Measurements from ENCODE around the gene CRADD.
"Not testable (repeated sequence)": the region's sequence is repeated elsewhere in the genome, so short reads cannot be mapped to it uniquely, and the experiment has no call there.

CRADD gene

DNA sequence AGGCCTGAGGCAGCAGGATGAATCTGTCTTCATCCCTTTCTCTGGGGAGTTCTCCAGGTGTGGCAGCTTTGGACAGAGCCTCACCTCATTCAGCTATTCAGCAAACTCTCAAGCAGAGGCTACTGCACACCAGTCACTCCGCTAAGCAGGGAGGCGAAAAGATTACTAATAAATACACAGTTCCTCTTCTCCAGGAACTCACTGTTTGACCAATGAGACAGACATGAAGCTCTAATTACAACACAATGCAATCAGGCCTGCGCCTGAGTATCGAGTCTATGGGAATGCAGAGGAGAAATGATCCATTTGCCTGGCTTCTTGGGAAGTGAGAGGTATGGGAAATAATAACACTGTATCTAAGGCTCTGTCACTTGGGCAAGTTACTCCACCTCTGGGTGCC, 178.1 kb downstream of the CRADD start:
- Mint-ChIP-seq H3K36me3 (ENCODE audit: insufficient read depth) (peaks cover 6% of the 10 kb centered on the region), H3K27ac (no peak overlapping the region), H3K4me1 (ENCODE audit: low read depth in 2 of 2) (peaks cover 18 to 21% of the 10 kb centered on the region in 2 donors), H3K27me3 (no peaks in the 10 kb centered on the region), H3K4me3 (no peak overlapping the region), H3K9me3 (no peaks in the 10 kb centered on the region)
- no peak for ATAC-seq (replicated peaks)
- DNase-seq: no peak

DNA sequence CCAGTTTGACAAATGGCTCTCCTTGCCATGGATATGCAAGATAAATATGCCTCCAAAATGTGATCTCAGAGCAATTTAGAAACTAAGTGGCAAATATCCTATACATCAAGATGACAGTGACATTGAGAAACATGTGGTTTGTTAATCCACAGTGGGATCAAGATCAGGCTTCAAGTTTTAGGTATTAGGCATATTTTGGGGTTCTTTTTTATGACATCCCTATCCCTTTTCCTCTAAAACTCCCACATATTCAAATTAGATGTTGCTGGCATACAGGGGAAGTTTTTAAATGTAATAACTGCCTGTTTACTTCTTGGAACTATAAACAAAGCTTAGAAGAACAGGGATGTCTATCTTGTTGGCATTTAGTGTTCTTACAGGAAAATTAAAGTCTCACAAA, 179.4 kb downstream of the CRADD start:
- ATAC-seq (replicated peaks): no peak
- H3K27me3 Mint-ChIP-seq: no peaks in the 10 kb centered on the region
- no peaks in the 10 kb centered on the region for H3K9me3 Mint-ChIP-seq
- H3K27ac Mint-ChIP-seq: no peak overlapping the region
- H3K4me1 Mint-ChIP-seq (ENCODE audit: low read depth in 2 of 2): peaks cover 11% of the 10 kb centered on the region in 2 donors
- H3K36me3 Mint-ChIP-seq (ENCODE audit: insufficient read depth): peaks cover 2% of the 10 kb centered on the region
- no peak overlapping the region for H3K4me3 Mint-ChIP-seq
- no peak for DNase-seq

DNA sequence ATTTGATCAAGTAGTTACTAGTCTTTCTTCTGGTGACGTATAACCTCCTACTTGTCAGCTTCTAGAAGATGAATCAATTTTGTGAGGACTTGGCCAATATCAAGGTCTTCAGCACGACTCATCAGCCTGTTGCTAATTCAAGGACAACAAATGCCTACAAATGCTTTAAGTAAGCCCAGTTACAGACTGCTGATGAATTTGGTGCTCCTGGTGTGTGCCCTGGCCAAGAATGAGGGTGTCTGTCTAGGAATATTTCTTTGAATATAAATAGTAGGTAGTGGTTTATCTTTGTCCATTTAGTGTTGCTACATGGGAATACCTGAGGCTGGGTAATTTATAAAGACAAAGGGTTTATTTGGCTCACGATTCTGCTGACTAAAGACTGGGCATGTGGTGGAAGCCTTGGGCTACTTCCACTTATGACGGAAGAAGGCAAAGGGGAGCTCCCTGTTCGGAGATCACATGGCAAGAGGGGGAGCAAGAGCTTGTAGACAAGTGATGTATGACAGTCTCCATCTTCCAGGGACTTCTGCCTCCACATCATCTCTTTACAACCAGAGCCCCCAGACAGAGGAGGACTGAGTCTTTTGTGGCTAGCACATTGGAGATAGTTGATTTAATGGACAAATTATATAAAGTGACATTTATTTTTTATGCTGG, 180.2 kb downstream of the CRADD start:
- Mint-ChIP-seq H3K36me3 (ENCODE audit: insufficient read depth) (peaks cover 2% of the 10 kb centered on the region), H3K9me3 (no peaks in the 10 kb centered on the region), H3K4me3 (no peak overlapping the region), H3K27me3 (no peaks in the 10 kb centered on the region), H3K4me1 (ENCODE audit: low read depth in 2 of 2) (peaks cover 5 to 6% of the 10 kb centered on the region in 2 donors), H3K27ac (no peak overlapping the region)
- no peak for ATAC-seq (replicated peaks)
- no peak for DNase-seq

DNA sequence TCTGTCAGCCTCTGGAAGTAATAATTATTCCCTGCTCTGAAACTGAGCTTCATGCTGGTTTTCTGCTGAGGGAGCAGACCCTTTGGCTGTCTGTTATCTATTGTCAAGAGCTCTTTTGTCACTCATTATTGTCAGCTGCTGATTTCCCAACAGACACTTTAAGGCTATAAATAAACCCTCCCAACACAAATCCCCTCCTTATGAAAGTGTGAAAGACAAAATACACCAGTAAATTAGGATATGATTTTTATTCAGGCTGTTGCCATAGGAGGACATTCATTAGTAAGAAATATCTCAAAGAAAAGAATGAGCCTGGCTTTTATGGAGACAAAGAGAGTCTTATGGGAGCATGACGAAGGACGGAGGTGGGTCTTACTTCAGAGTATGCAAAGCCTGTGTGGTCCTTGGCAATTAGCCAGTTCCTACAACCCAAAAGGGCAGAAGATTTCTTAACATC, 180.8 kb downstream of the CRADD start:
- no peak overlapping the region for H3K27ac Mint-ChIP-seq
- H3K4me1 Mint-ChIP-seq (ENCODE audit: low read depth in 2 of 2): peaks cover 5 to 6% of the 10 kb centered on the region in 2 donors
- H3K36me3 Mint-ChIP-seq (ENCODE audit: insufficient read depth): peaks cover 2% of the 10 kb centered on the region
- DNase-seq (no peak), ATAC-seq (replicated peaks) (no peak)
- H3K9me3 Mint-ChIP-seq: no peaks in the 10 kb centered on the region
- H3K27me3 Mint-ChIP-seq: no peaks in the 10 kb centered on the region
- H3K4me3 Mint-ChIP-seq: no peak overlapping the region

DNA sequence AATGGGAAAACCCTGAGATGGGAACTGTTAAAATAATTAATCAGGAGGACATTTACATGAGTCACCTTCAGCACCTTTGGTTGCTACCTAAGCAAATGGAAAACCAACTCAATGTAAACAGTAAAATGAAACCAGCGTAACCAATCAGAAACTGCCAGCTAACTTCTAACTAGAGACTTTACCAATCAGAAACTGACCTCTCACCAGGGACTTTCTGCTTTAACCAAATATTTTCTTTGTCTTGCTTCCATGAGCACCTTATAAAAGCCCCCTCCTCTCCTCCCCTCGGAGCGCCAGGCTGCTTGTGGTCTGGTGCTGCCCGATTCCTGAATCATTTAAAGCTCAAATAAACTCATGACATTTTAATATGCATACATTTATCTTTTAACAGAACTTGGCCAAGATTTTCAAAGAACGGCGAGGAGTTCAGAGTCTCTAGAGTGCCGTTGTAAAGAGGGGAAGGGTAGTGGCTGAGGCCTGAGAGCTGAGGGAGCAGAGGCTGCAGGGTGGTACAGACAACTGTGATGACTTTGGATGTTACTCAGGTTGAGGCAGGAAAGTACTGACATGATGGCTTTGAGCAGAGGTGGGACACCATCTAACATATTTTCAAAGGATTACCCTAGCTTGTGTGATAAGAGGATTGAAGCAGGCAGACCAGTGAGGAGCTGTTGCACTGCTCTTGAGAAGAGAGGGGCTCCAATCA, 183.6 kb downstream of the CRADD start:
- Mint-ChIP-seq H3K4me3 (no peak overlapping the region), H3K4me1 (ENCODE audit: low read depth in 2 of 2) (peaks cover 0 to 5% of the 10 kb centered on the region in 2 donors), H3K36me3 (ENCODE audit: insufficient read depth) (no peaks in the 10 kb centered on the region), H3K27ac (no peak overlapping the region), H3K9me3 (no peaks in the 10 kb centered on the region), H3K27me3 (no peaks in the 10 kb centered on the region)
- no peak for ATAC-seq (replicated peaks)
- no peak for DNase-seq

DNA sequence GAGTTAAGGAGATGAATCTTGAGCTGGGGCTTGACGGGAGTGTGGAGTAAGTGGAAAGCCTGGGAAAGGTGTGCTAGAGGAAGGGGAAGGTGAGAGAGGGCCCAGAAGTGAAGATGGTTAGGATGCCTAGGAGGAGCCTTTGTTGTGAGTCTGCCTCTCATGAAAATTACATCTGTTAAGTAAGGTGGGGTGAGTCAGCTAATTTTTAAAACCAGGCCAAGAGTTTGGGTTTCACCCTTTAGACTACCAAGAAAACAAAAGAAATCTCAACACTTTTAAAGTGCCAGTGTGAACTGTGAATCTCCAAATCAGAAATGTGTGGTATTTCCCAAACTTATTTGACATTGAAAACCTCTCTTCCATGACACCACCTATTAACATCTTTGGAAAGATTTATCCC, 185.2 kb downstream of the CRADD start:
- Mint-ChIP-seq H3K4me3 (no peak overlapping the region), H3K27ac (no peak overlapping the region), H3K4me1 (ENCODE audit: low read depth in 2 of 2) (peaks cover 0 to 5% of the 10 kb centered on the region in 2 donors), H3K9me3 (peaks cover 0 to 3% of the 10 kb centered on the region in 2 donors), H3K27me3 (no peaks in the 10 kb centered on the region), H3K36me3 (ENCODE audit: insufficient read depth) (no peaks in the 10 kb centered on the region)
- DNase-seq (no peak), ATAC-seq (replicated peaks) (no peak)

DNA sequence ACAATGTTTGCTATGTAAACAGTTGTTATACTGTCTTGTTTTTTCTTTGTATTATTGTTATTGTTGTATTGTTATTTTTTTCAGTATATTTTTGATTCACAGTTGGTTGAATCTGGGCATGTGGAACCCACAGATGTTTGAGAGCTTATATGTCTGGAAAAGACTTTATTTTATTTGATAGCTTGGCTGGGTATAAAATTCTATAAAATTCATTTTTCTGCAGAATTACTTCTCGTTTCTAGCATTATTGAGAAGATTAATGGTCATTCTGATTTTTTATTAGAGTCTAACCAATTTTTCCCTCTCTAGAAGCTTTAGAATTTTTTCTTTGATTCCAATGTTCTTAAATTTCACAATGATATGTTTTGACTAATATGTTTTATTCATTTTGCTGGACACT, 188.6 kb downstream of the CRADD start:
- no peak overlapping the region for H3K4me3 Mint-ChIP-seq
- H3K27ac Mint-ChIP-seq: no peak overlapping the region
- DNase-seq: no peak
- H3K4me1 Mint-ChIP-seq (ENCODE audit: low read depth in 2 of 2): no peaks in the 10 kb centered on the region
- peaks cover 0 to 11% of the 10 kb centered on the region in 2 donors for H3K9me3 Mint-ChIP-seq
- H3K36me3 Mint-ChIP-seq (ENCODE audit: insufficient read depth): no peaks in the 10 kb centered on the region
- no peak for ATAC-seq (replicated peaks)
- no peaks in the 10 kb centered on the region for H3K27me3 Mint-ChIP-seq

DNA sequence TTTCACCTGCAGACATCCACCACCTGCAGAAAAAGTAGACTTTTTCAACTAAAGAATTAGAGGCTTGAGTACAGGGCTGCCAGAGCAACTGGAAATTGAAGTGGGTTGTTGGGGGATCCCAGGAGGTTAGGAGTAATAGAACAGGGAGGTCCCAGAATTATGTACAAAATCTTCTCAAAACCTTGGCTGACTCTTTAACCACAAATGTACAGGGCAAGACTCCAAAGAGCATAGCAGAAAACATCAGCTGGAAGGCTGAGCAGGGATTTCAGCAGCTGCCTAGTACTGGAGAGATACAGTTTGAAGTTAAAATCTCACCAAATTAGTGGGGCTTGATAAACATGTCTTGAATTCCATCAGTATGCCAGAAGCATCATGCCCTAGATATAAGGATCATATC, 191.6 kb downstream of the CRADD start:
- Mint-ChIP-seq H3K27me3 (no peaks in the 10 kb centered on the region), H3K9me3 (peaks cover 23% of the 10 kb centered on the region in 2 donors), H3K27ac (no peak overlapping the region), H3K36me3 (ENCODE audit: insufficient read depth) (no peaks in the 10 kb centered on the region), H3K4me3 (no peak overlapping the region), H3K4me1 (ENCODE audit: low read depth in 2 of 2) (no peaks in the 10 kb centered on the region)
- DNase-seq (no peak), ATAC-seq (replicated peaks) (no peak)

DNA sequence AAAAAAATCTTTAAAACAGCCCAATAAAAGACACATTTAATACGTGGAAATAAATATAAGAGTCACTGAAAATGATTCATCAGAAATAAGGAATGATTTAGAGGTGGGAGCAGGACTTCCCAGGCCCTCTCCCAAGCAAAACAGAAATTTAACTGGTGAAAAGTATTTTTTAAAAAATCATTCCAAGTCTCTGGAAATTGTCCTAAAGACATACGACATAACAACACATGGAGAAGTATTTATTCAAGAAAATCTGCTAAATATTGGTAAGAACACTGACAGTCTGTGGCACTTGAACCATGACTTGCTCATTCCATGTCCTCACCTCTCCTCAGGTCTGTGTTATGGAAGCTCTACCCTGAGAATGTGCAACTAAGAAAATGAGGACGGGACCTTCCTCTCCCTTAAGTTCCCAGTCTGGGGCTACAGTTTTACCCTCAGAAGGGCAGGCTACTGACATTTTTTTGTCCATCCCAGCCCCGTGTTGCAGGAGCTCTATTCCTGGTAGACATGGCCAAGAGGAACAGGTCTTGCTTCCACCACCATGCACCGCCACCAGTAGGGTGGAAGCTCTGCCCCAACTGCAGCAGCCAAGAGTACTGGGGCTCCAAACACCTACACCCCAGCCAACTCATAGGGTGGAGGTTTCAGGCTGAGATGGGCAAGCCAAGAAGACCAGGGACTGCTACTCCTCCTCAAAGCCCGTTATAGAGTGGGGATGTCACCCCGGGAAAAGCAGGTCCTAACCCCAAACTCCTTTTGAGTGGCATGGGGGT, 193.0 kb downstream of the CRADD start:
- Mint-ChIP-seq H3K27me3 (no peaks in the 10 kb centered on the region), H3K36me3 (ENCODE audit: insufficient read depth) (no peaks in the 10 kb centered on the region), H3K9me3 (peaks cover 25 to 37% of the 10 kb centered on the region in 2 donors), H3K4me3 (no peak overlapping the region), H3K27ac (no peak overlapping the region), H3K4me1 (ENCODE audit: low read depth in 2 of 2) (no peaks in the 10 kb centered on the region)
- ATAC-seq (replicated peaks): no peak
- no peak for DNase-seq

DNA sequence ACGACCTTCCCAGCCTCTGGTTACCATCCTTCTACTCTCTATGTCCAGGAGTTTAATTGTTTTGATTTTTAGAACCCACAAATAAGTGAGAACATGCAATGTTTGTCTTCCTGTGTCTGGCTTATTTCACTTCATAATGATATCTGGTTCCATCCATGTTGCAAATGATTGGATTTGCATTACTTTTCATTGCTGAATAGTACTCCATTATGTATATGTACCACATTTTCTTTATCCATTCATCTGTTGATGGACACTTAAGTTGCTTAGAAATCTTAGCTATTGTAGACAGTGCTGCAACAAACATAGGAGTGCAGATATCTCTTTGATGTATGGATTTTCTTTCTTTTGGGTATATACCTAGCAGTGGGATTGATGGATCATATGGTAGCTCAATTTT, 194.4 kb downstream of the CRADD start:
- H3K4me1 Mint-ChIP-seq (ENCODE audit: low read depth in 2 of 2); H3K27ac Mint-ChIP-seq; H3K4me3 Mint-ChIP-seq; ATAC-seq (replicated peaks); H3K27me3 Mint-ChIP-seq; DNase-seq; H3K36me3 Mint-ChIP-seq (ENCODE audit: insufficient read depth): not testable (repeated sequence)
- H3K9me3 Mint-ChIP-seq: peaks cover 27 to 50% of the 10 kb centered on the region in 2 donors

DNA sequence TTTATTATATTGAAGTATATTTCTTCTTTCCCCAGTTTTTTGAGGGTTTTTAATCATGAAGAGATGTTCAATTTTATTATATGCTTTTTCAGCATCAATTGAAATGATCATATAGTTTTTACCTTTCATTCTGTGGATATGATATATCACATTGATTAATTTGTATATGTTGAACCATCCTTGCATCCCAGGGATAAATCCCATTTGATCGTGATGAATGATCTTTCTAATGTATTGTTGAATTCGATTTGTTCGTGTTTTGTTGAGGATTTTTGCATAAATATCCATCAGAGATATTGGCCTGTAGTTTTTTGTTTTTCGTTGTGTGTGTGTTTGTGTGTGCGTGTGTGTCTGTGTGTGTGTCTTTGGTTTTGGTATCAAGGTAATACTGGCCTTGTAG, 196.4 kb downstream of the CRADD start:
- Mint-ChIP-seq H3K9me3 (peaks cover 25 to 51% of the 10 kb centered on the region in 2 donors), H3K36me3 (ENCODE audit: insufficient read depth) (no peaks in the 10 kb centered on the region), H3K27me3 (no peaks in the 10 kb centered on the region), H3K27ac (no peak overlapping the region), H3K4me1 (ENCODE audit: low read depth in 2 of 2) (no peaks in the 10 kb centered on the region), H3K4me3 (no peak overlapping the region)
- DNase-seq: no peak
- ATAC-seq (replicated peaks): no peak

DNA sequence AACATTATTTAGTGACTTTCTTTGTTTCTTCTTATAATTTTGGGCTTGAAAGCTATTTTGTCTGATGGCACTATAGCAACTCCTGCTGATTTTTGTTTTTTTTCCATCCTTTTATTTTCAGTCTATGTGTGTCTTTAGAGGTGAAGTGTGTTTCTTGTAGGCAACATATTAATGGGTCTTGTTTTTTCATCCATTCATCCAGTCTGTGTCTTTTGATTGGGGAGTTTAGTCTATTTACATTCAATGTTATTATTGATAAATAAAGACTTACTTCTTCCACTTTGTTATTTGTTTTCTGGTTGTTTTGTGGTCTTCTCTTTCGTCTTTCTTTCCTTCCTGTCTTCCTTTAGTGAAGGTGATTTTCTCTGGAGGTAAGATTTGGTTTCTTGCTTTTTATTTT, 198.0 kb downstream of the CRADD start:
- H3K9me3 Mint-ChIP-seq: peaks cover 21 to 51% of the 10 kb centered on the region in 2 donors
- no peaks in the 10 kb centered on the region for H3K4me1 Mint-ChIP-seq (ENCODE audit: low read depth in 2 of 2)
- H3K27me3 Mint-ChIP-seq: no peaks in the 10 kb centered on the region
- no peak for DNase-seq
- H3K4me3 Mint-ChIP-seq: no peak overlapping the region
- no peak for ATAC-seq (replicated peaks)
- no peaks in the 10 kb centered on the region for H3K36me3 Mint-ChIP-seq (ENCODE audit: insufficient read depth)
- H3K27ac Mint-ChIP-seq: no peak overlapping the region

DNA sequence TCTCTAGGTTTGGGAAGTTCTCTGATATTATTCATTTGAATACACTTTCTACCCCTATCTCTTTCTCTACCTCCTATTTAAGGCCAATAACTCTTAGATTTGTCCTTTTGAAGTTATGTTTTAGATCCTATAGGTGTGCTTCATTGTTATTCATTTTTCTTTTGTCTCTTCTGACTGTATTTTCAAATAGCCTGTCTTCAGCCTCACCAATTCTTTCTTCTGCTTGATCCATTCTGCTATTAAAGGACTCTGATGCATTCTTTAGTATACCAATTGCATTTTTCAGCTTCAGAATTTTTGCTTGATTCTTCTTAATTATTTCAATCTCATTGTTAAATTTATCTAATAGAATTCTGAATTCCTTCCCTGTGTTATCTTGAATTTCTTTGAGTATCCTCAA, 199.2 kb downstream of the CRADD start:
- H3K4me1 Mint-ChIP-seq (ENCODE audit: low read depth in 2 of 2): peaks cover 0 to 5% of the 10 kb centered on the region in 2 donors
- H3K36me3 Mint-ChIP-seq (ENCODE audit: insufficient read depth): no peaks in the 10 kb centered on the region
- ATAC-seq (replicated peaks): no peak
- H3K9me3 Mint-ChIP-seq: peaks cover 18 to 49% of the 10 kb centered on the region in 2 donors
- H3K27me3 Mint-ChIP-seq: no peaks in the 10 kb centered on the region
- DNase-seq: no peak
- no peak overlapping the region for H3K4me3 Mint-ChIP-seq
- H3K27ac Mint-ChIP-seq: no peak overlapping the region

DNA sequence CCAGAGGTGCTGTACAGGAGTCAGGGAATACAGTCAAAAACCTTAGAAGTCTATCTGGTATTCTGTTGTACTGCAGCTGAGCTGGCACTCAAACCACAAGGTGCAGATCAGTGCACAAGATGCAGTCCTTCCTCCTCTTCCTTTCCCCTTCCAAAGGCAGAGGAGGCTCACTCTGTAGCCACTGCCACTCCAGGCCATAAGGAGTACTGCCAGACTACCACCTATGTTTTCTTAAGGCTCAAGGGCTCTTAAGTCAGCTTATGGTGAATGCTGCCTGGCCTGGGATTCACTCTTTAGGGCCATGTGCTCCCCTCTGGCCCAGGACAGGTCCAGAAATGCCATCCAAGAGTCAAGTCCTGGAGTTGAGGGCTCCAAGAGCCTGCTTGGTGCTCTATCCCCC, 200.3 kb downstream of the CRADD start:
- H3K36me3 Mint-ChIP-seq (ENCODE audit: insufficient read depth): no peaks in the 10 kb centered on the region
- H3K27me3 Mint-ChIP-seq: no peaks in the 10 kb centered on the region
- H3K9me3 Mint-ChIP-seq: peaks cover 11 to 42% of the 10 kb centered on the region in 2 donors
- DNase-seq (no peak), ATAC-seq (replicated peaks) (no peak)
- no peak overlapping the region for H3K27ac Mint-ChIP-seq
- no peak overlapping the region for H3K4me3 Mint-ChIP-seq
- peaks cover 0 to 5% of the 10 kb centered on the region in 2 donors for H3K4me1 Mint-ChIP-seq (ENCODE audit: low read depth in 2 of 2)
